Stimulated activated naive CD8-positive, alpha-beta T cell treated with anti-CD3 and anti-CD28 coated beads, Interleukin-15, amount 100 ng/mL, for 72 hours (primary cell): ENCODE measurements around the gene DCAF11.

Experiments used
- ATAC-seq: fragments of 150-1000 bp; cut with Tn5 transposase; 2 replicates; pipeline ENCODE4 v1.10.0; 2021; ENCODE audit warnings: mild to moderate bottlenecking, moderate library complexity
- DNase-seq, 2 donors: peaks; one replicate each; pipeline ENCODE4 v3.0.0; 2021 to 2022
- H3K27ac Mint-ChIP-seq, 2 donors: one replicate each; pipeline ENCODE4 v1.8.0; 2022; ENCODE audit warnings: mild to moderate bottlenecking in 2 of 2, mixed read lengths in 2 of 2, moderate library complexity in 2 of 2
- H3K27me3 Mint-ChIP-seq: one replicate; pipeline ENCODE4 v1.8.0; 2022; ENCODE audit warnings: mixed read lengths
- H3K4me1 Mint-ChIP-seq: one replicate; pipeline ENCODE4 v1.8.0; 2022; ENCODE audit warnings: mild to moderate bottlenecking, mixed read lengths
- H3K4me3 Mint-ChIP-seq, 2 donors: one replicate each; pipeline ENCODE4 v1.8.0; 2022; ENCODE audit warnings: mild to moderate bottlenecking in 2 of 2, mixed read lengths in 2 of 2, moderate library complexity in 1 of 2
- H3K9me3 Mint-ChIP-seq, 2 donors: one replicate each; pipeline ENCODE4 v1.8.0; 2022; ENCODE audit warnings: mixed read lengths in 2 of 2

DCAF11 gene

GRCh38 chr14:24135834-24136683 lies 21.5 kb downstream of the DCAF11 start, which contains the start of gene PSME1:
TSS of gene PSME1 (plus strand) at chr14:24136194. CDS start at chr14:24136263, 69 bp downstream.
- peaks cover 63% of the 10 kb centered on the region for H3K4me1 Mint-ChIP-seq
- no peaks in the 10 kb centered on the region for H3K27me3 Mint-ChIP-seq
- H3K9me3 Mint-ChIP-seq: no peaks in the 10 kb centered on the region
- peak; percentile 94 for DNase-seq
- ATAC-seq: peak; percentile 92
- peak within 1 kb of the TSS; percentile 91 to 98 for H3K4me3 Mint-ChIP-seq
- peak within 1 kb of the TSS; percentile 92 to 94 for H3K27ac Mint-ChIP-seq

- H3K27ac Mint-ChIP-seq: peak overlapping the region; percentile 91 to 94
- no peak for DNase-seq
- no peak for ATAC-seq
- H3K4me3 Mint-ChIP-seq: peak overlapping the region; percentile 91 to 98
- no peaks in the 10 kb centered on the region for H3K9me3 Mint-ChIP-seq
- H3K27me3 Mint-ChIP-seq: no peaks in the 10 kb centered on the region
- peaks cover 60% of the 10 kb centered on the region for H3K4me1 Mint-ChIP-seq
Measured at GRCh38 chr14:24136684-24137528, 22.3 kb downstream of the DCAF11 start.

- ATAC-seq: no peak
- peaks cover 60% of the 10 kb centered on the region for H3K4me1 Mint-ChIP-seq
Measured at GRCh38 chr14:24137529-24138395, 23.2 kb downstream of the DCAF11 start.

GRCh38 chr14:24138396-24139271 lies 24.1 kb downstream of the DCAF11 start:
- H3K4me1 Mint-ChIP-seq: peaks cover 63% of the 10 kb centered on the region
- ATAC-seq (no peak), DNase-seq (no peak)
- no peaks in the 10 kb centered on the region for H3K27me3 Mint-ChIP-seq
- H3K4me3 Mint-ChIP-seq: peak overlapping the region; percentile 75 to 96
- H3K27ac Mint-ChIP-seq: peak overlapping the region; percentile 27 to 92
- H3K9me3 Mint-ChIP-seq: no peaks in the 10 kb centered on the region

More at GRCh38 chr14:24137529-24138395, 23.2 kb downstream of the DCAF11 start:
- Mint-ChIP-seq H3K27me3 (no peaks in the 10 kb centered on the region), H3K27ac (peak overlapping the region in 1 of 2 donors; percentile 94), H3K9me3 (no peaks in the 10 kb centered on the region), H3K4me3 (peak overlapping the region; percentile 91 to 98)
- DNase-seq: no peak

- Mint-ChIP-seq H3K4me1 (peaks cover 71% of the 10 kb centered on the region), H3K9me3 (no peaks in the 10 kb centered on the region), H3K27me3 (no peaks in the 10 kb centered on the region), H3K4me3 (peak overlapping the region; percentile 75 to 96), H3K27ac (peak overlapping the region in 1 of 2 donors; percentile 92)
- no peak for ATAC-seq
- DNase-seq: peak in 1 of 2 donors; percentile 42
Measured at GRCh38 chr14:24139272-24139934, 24.8 kb downstream of the DCAF11 start.

GRCh38 chr14:24141097-24141880 lies 26.7 kb downstream of the DCAF11 start, which contains the start of gene EMC9:
TSS of gene EMC9 (minus strand) at chr14:24141591. CDS start at chr14:24141304, 287 bp downstream.
- Mint-ChIP-seq H3K27ac (peak within 1 kb of the TSS; percentile 81 to 94), H3K4me3 (peak within 1 kb of the TSS; percentile 96), H3K9me3 (no peaks in the 10 kb centered on the region), H3K27me3 (no peaks in the 10 kb centered on the region), H3K4me1 (peaks cover 80% of the 10 kb centered on the region)
- DNase-seq (peak; percentile 98 to 100), ATAC-seq (peak; percentile 89)

GRCh38 chr14:24143511-24143910 lies 28.9 kb downstream of the DCAF11 start:
- DNase-seq (no peak), ATAC-seq (no peak)
- H3K4me3 Mint-ChIP-seq: peak overlapping the region in 1 of 2 donors; percentile 96

GRCh38 chr14:24144451-24144850 lies 29.9 kb downstream of the DCAF11 start:
- Mint-ChIP-seq H3K4me1 (peaks cover 70% of the 10 kb centered on the region), H3K4me3 (peak overlapping the region; percentile 93 to 96), H3K27me3 (no peaks in the 10 kb centered on the region), H3K27ac (no peak overlapping the region), H3K9me3 (no peaks in the 10 kb centered on the region)
- no peak for ATAC-seq
- DNase-seq: no peak

More at GRCh38 chr14:24143511-24143910, 28.9 kb downstream of the DCAF11 start:
- Mint-ChIP-seq H3K27ac (no peak overlapping the region), H3K4me1 (peaks cover 70% of the 10 kb centered on the region), H3K27me3 (no peaks in the 10 kb centered on the region), H3K9me3 (no peaks in the 10 kb centered on the region)

- Mint-ChIP-seq H3K27ac (peak overlapping the region in 1 of 2 donors; percentile 80), H3K9me3 (no peaks in the 10 kb centered on the region), H3K4me3 (peak overlapping the region; percentile 93 to 96), H3K4me1 (peaks cover 73% of the 10 kb centered on the region), H3K27me3 (no peaks in the 10 kb centered on the region)
- no peak for DNase-seq
- no peak for ATAC-seq
Measured at GRCh38 chr14:24145219-24145618, 30.6 kb downstream of the DCAF11 start.

- Mint-ChIP-seq H3K27me3 (no peaks in the 10 kb centered on the region), H3K4me1 (peaks cover 80% of the 10 kb centered on the region), H3K27ac (peak overlapping the region; percentile 95 to 96), H3K9me3 (no peaks in the 10 kb centered on the region), H3K4me3 (peak overlapping the region; percentile 93 to 96)
- ATAC-seq (no peak), DNase-seq (no peak)
Measured at GRCh38 chr14:24145690-24146452, 31.3 kb downstream of the DCAF11 start.

- Mint-ChIP-seq H3K9me3 (no peaks in the 10 kb centered on the region), H3K4me1 (peaks cover 85% of the 10 kb centered on the region), H3K27me3 (no peaks in the 10 kb centered on the region), H3K4me3 (peak within 1 kb of the TSS; percentile 93 to 96), H3K27ac (peak within 1 kb of the TSS; percentile 95 to 96)
- ATAC-seq: peak; percentile 81
- DNase-seq: peak; percentile 96 to 98
Measured at GRCh38 chr14:24146453-24146977, 31.9 kb downstream of the DCAF11 start, which contains the start of gene PSME2. TSS of gene PSME2 (minus strand) at chr14:24146610. CDS start at chr14:24146581, 29 bp downstream.
